Measurements from ENCODE around the gene SULT1C4. TPM values are rescaled to one million over a fixed set of nuclear protein-coding genes. Genes with fewer than 3 reads are reported as not detected.

The SULT1C4 gene
- total RNA-seq, 1 donor, result not detected

DNA sequence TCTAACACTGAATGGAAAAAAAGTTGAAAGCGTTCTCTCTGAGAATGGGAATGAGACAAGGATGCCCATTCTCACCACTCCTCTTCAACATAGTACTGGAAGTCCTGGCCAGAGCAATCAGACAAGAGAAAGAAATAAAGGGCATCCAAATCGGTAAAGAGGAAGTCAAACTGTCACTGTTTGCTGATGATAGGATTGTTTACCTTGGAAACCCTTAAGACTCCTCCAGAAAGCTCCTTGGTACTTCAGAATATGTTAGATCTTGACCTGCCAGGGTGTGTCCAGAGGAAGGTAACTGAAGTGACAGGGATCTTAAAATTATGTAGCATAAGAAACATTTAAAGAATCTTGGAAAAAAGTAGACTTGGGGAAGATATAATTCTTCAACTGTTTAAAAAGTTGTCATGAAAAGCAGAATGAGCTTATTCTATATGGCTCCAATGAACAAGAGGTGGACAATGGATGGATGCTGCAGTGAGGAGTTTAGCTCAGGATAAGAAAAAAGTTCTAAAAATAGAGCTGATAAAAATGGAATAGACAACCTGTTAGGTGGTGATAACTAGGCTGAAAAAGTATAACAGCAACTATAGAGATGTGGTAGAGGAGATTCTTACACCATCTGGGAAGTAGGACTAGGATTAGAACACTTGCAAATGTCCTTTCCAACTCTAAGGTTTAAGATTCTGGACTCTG lies 16.8 kb upstream of the SULT1C4 start:
- H3K36me3 ChIP-seq (ENCODE audit: insufficient read depth, low read length), result no peaks in the 10 kb centered on the region
- no peaks in the 10 kb centered on the region for H3K4me1 ChIP-seq (ENCODE audit: insufficient read depth, low read length)

GRCh38 chr2:108363024-108363907 lies 14.5 kb upstream of the SULT1C4 start:
- peak overlapping the region; percentile 48 for H2AFZ ChIP-seq (ENCODE audit: low read length)

More for the DNA sequence above, 16.8 kb upstream of the SULT1C4 start:
- no peak overlapping the region for H3K4me3 ChIP-seq (ENCODE audit: insufficient read depth, low read length)
- H4K20me1 ChIP-seq (ENCODE audit: insufficient read depth, low read length), result no peaks in the 10 kb centered on the region
- no peak overlapping the region for H2AFZ ChIP-seq (ENCODE audit: low read length)
- peak; percentile 78 for DNase-seq (ENCODE audit: insufficient read length, low spot score, missing footprints)
- H3K27me3 ChIP-seq (ENCODE audit: insufficient read depth, low read length), result no peaks in the 10 kb centered on the region
- H3K9me3 ChIP-seq (ENCODE audit: low read depth, low read length), result peaks cover 2% of the 10 kb centered on the region
- H3K79me2 ChIP-seq (ENCODE audit: insufficient read depth, low read length), result no peaks in the 10 kb centered on the region
- no peak for TF ChIP-seq CTCF (IDR thresholded peaks at IDR 0.05; ENCODE audit: extremely low read depth, low read depth, low read length)
- H3K4me2 ChIP-seq (ENCODE audit: insufficient read depth, low read length), result no peak overlapping the region
- no peak overlapping the region for H3K27ac ChIP-seq (ENCODE audit: low read depth, low read length)

DNA sequence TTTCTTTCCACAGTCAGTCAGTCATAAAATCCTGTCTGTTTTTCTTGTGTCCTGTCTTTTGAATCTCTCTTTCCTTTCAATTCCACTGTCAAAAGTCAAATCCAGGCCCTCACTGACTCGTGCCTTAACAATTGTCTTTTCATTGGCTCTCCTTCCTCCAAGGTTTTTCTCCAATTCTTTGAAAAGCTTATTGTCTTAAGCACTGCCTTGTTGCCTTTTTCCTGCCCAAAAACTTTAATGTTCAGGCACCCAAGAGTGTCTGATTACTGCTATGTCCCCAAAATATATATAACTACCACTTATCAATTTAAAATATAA lies 13.9 kb upstream of the SULT1C4 start:
- Histone ChIP-seq H3K4me1 (ENCODE audit: insufficient read depth, low read length) (no peaks in the 10 kb centered on the region), H3K27ac (ENCODE audit: low read depth, low read length) (no peak overlapping the region), H3K27me3 (ENCODE audit: insufficient read depth, low read length) (no peaks in the 10 kb centered on the region), H3K4me2 (ENCODE audit: insufficient read depth, low read length) (no peak overlapping the region), H2AFZ (ENCODE audit: low read length) (peak overlapping the region; percentile 48), H3K36me3 (ENCODE audit: insufficient read depth, low read length) (no peaks in the 10 kb centered on the region), H3K4me3 (ENCODE audit: insufficient read depth, low read length) (no peak overlapping the region), H3K79me2 (ENCODE audit: insufficient read depth, low read length) (no peaks in the 10 kb centered on the region), H3K9me3 (ENCODE audit: low read depth, low read length) (peaks cover 2% of the 10 kb centered on the region), H4K20me1 (ENCODE audit: insufficient read depth, low read length) (no peaks in the 10 kb centered on the region)
- no peak for DNase-seq (ENCODE audit: insufficient read length, low spot score, missing footprints)
- TF ChIP-seq CTCF (IDR thresholded peaks at IDR 0.05; ENCODE audit: extremely low read depth, low read depth, low read length), result no peak

More at GRCh38 chr2:108363024-108363907, 14.5 kb upstream of the SULT1C4 start:
- no peak overlapping the region for H3K4me2 ChIP-seq (ENCODE audit: insufficient read depth, low read length)
- TF ChIP-seq CTCF (IDR thresholded peaks at IDR 0.05; ENCODE audit: extremely low read depth, low read depth, low read length), result no peak
- no peaks in the 10 kb centered on the region for H3K4me1 ChIP-seq (ENCODE audit: insufficient read depth, low read length)
- H4K20me1 ChIP-seq (ENCODE audit: insufficient read depth, low read length), result no peaks in the 10 kb centered on the region
- H3K27ac ChIP-seq (ENCODE audit: low read depth, low read length), result no peak overlapping the region
- DNase-seq (ENCODE audit: insufficient read length, low spot score, missing footprints), result no peak
- H3K27me3 ChIP-seq (ENCODE audit: insufficient read depth, low read length), result no peaks in the 10 kb centered on the region
- no peaks in the 10 kb centered on the region for H3K79me2 ChIP-seq (ENCODE audit: insufficient read depth, low read length)
- H3K9me3 ChIP-seq (ENCODE audit: low read depth, low read length), result peaks cover 2% of the 10 kb centered on the region
- H3K36me3 ChIP-seq (ENCODE audit: insufficient read depth, low read length), result no peaks in the 10 kb centered on the region
- no peak overlapping the region for H3K4me3 ChIP-seq (ENCODE audit: insufficient read depth, low read length)

DNA sequence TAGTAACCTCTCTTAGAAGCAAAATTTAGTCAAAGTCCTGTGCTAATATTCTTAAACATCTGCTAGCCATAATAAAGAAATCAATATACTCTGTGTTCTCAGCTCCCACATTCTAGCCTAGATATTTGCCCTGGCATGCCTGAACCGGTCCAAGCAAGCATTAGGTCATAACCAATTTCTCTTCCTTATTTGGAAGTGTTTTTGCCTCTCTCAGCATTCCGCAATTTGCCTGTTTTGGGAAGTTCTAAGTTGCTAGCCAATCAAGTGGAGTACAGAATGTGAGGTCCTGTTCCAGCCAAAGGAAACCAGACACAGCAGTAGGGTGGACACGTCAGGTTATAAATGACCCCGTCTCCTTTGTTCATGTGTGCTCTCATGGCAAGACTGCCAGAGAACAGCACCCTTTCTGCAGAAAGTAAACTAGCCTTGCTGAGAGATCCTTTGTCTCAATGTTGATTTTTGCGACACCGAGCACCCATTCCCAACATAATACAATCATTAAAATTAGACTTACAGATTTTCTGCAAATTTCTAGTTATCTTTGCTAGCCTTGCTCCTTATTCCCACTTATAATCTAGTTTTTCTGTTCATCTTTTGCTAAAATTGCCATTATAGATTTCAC lies 13.0 kb upstream of the SULT1C4 start:
- no peak for DNase-seq (ENCODE audit: insufficient read length, low spot score, missing footprints)
- H4K20me1 ChIP-seq (ENCODE audit: insufficient read depth, low read length), result no peaks in the 10 kb centered on the region
- peaks cover 2% of the 10 kb centered on the region for H3K9me3 ChIP-seq (ENCODE audit: low read depth, low read length)
- no peak overlapping the region for H2AFZ ChIP-seq (ENCODE audit: low read length)
- H3K4me3 ChIP-seq (ENCODE audit: insufficient read depth, low read length), result no peak overlapping the region
- H3K27me3 ChIP-seq (ENCODE audit: insufficient read depth, low read length), result no peaks in the 10 kb centered on the region
- no peak overlapping the region for H3K27ac ChIP-seq (ENCODE audit: low read depth, low read length)
- no peaks in the 10 kb centered on the region for H3K79me2 ChIP-seq (ENCODE audit: insufficient read depth, low read length)
- TF ChIP-seq CTCF (IDR thresholded peaks at IDR 0.05; ENCODE audit: extremely low read depth, low read depth, low read length), result no peak
- H3K36me3 ChIP-seq (ENCODE audit: insufficient read depth, low read length), result no peaks in the 10 kb centered on the region
- no peaks in the 10 kb centered on the region for H3K4me1 ChIP-seq (ENCODE audit: insufficient read depth, low read length)
- no peak overlapping the region for H3K4me2 ChIP-seq (ENCODE audit: insufficient read depth, low read length)

Measured in osteoblast (primary cell).